Fibroblast of lung (primary cell): Measurements from ENCODE around the gene PLEKHN1. TPM values are rescaled to one million over a fixed set of nuclear protein-coding genes. Genes with fewer than 3 reads are reported as not detected.
A peak's percentile ranks its signal among the peaks of the same experiment; 100 is the strongest.

Experiments used
- DNase-seq, 2 donors: peaks; one replicate each; pipeline versions ENCODE4 v3.0.0 to v3.0.0-alpha.2; 2010; ENCODE audit warnings: low read depth in 2 of 2
- H2AFZ ChIP-seq: 2 replicates; pipeline ENCODE4 v1.5.1; 2012; ENCODE audit warnings: low read length, control low read depth, inconsistent platforms
- H3K27ac ChIP-seq: 2 replicates; pipeline ENCODE4 v1.5.1; 2011; ENCODE audit warnings: low read length, control low read depth; ENCODE audit not compliant: insufficient read depth
- H3K27me3 ChIP-seq: 2 replicates; pipeline ENCODE4 v1.5.1; 2011; ENCODE audit warnings: mild to moderate bottlenecking, low read length; ENCODE audit not compliant: control insufficient read depth, insufficient read depth
- H3K36me3 ChIP-seq: 2 replicates; pipeline ENCODE4 v1.5.1; 2011; ENCODE audit warnings: low read length; ENCODE audit not compliant: control insufficient read depth, insufficient read depth
- H3K4me1 ChIP-seq: 2 replicates; pipeline ENCODE4 v1.5.1; 2011; ENCODE audit warnings: low read length; ENCODE audit not compliant: control insufficient read depth, insufficient read depth; ENCODE audit errors: extremely low read depth
- H3K4me2 ChIP-seq: 2 replicates; pipeline ENCODE4 v1.5.1; 2011; ENCODE audit warnings: low read length, control low read depth; ENCODE audit not compliant: insufficient read depth; ENCODE audit errors: extremely low read depth
- H3K4me3 ChIP-seq, 4 experiments: fragments of 200-600 bp in 1 of 4; sonication (generic) in 1 of 4; replicated peaks in 1 of 4; 2 replicates each; pipeline ENCODE4 v1.5.1; 2011 to 2016; ENCODE audit warnings: low read length in 4 of 4, low read depth in 3 of 4, mild to moderate bottlenecking in 3 of 4, control low read depth in 2 of 4, inconsistent platforms in 1 of 4, mixed read lengths in 1 of 4; ENCODE audit not compliant: insufficient read depth in 1 of 4; ENCODE audit errors: control extremely low read depth in 1 of 4
- H3K79me2 ChIP-seq: 2 replicates; pipeline ENCODE4 v1.5.1; 2012; ENCODE audit warnings: mild to moderate bottlenecking, low read length, inconsistent platforms; ENCODE audit not compliant: control insufficient read depth, insufficient read depth
- H3K9ac ChIP-seq: 2 replicates; pipeline ENCODE4 v1.5.1; 2011; ENCODE audit warnings: mild to moderate bottlenecking, low read length, control low read depth; ENCODE audit not compliant: insufficient read depth
- H3K9me3 ChIP-seq: 2 replicates; pipeline ENCODE4 v1.5.1; 2012; ENCODE audit warnings: low read depth, low read length; ENCODE audit not compliant: control insufficient read depth, insufficient read depth
- H4K20me1 ChIP-seq: 2 replicates; pipeline ENCODE4 v1.5.1; 2011; ENCODE audit warnings: low read length; ENCODE audit not compliant: control insufficient read depth, insufficient read depth; ENCODE audit errors: extremely low read depth
- EZH2 ChIP-seq: IDR thresholded peaks from 2 replicates; pipeline ENCODE4 v1.5.1; 2012; ENCODE audit warnings: low read length, control low read depth, mild to moderate bottlenecking; ENCODE audit errors: missing control alignments
- polyA plus RNA-seq, 2 donors: library from polyadenylated mRNA; depleted of rRNA in 1 of 2; stranded (reverse) in 1 of 2; unstranded in 1 of 2; fragments of >200 nt; gene quantifications; 2 replicates each; pipeline ENCODE4 v1.2.1, GENCODE V29; 2011 to 2012; ENCODE audit warnings: missing spikeins in 1 of 2
- total RNA-seq: library from RNA; depleted of rRNA; stranded (reverse); fragments of >200 nt; gene quantifications from 2 replicates; pipeline ENCODE4 v1.2.1, GENCODE V29; 2014
- TF ChIP-seq, protein P1 (sequence below), 2 donors: IDR thresholded peaks in 1 of 2; conservative IDR thresholded peaks in 1 of 2; 1 replicate in 1 of 2; 2 replicates in 1 of 2; pipeline ENCODE4 v1.5.1; 2011 to 2012; ENCODE audit warnings: low read length in 2 of 2, control low read depth in 1 of 2, inconsistent platforms in 1 of 2, low read depth in 1 of 2, mild to moderate bottlenecking in 1 of 2

The PLEKHN1 gene
- total and polyA plus RNA-seq, 2 donors (not counting 1 experiment from before 2014, with no cell fraction given): 0.17 to 0.41 TPM

GRCh38 chr1:960363-961131 is 5.7 kb upstream of the PLEKHN1 start, which contains the start of gene KLHL17:
KLHL17 (plus strand) TSS chr1:960584; CDS start chr1:960694, 110 bp downstream.
- Histone ChIP-seq H4K20me1 (no peaks in the 10 kb centered on the region), H3K4me2 (peak within 1 kb of the TSS; percentile 80), H3K9ac (peak within 1 kb of the TSS; percentile 53), H3K9me3 (no peaks in the 10 kb centered on the region), H3K27me3 (no peaks in the 10 kb centered on the region), H2AFZ (peak within 1 kb of the TSS; percentile 7), H3K4me1 (peaks cover 7% of the 10 kb centered on the region), H3K4me3 (peak within 1 kb of the TSS; percentile 33 to 67 (median 46)), H3K79me2 (peaks cover 21% of the 10 kb centered on the region), H3K36me3 (peaks cover 13% of the 10 kb centered on the region), H3K27ac (peak within 1 kb of the TSS; percentile 14)
- TF ChIP-seq EZH2: no peak
- TF ChIP-seq, protein P1, sequence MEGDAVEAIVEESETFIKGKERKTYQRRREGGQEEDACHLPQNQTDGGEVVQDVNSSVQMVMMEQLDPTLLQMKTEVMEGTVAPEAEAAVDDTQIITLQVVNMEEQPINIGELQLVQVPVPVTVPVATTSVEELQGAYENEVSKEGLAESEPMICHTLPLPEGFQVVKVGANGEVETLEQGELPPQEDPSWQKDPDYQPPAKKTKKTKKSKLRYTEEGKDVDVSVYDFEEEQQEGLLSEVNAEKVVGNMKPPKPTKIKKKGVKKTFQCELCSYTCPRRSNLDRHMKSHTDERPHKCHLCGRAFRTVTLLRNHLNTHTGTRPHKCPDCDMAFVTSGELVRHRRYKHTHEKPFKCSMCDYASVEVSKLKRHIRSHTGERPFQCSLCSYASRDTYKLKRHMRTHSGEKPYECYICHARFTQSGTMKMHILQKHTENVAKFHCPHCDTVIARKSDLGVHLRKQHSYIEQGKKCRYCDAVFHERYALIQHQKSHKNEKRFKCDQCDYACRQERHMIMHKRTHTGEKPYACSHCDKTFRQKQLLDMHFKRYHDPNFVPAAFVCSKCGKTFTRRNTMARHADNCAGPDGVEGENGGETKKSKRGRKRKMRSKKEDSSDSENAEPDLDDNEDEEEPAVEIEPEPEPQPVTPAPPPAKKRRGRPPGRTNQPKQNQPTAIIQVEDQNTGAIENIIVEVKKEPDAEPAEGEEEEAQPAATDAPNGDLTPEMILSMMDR (conservative IDR thresholded peaks at IDR 0.05 in 1 of 2, IDR thresholded peaks at IDR 0.05 in 1 of 2; ENCODE audit: low read depth in 1 of 2, low read length in 2 of 2): no peak
- peak; percentile 58 to 62 for DNase-seq

- peaks cover 13% of the 10 kb centered on the region for H3K36me3 ChIP-seq
- peaks cover 21% of the 10 kb centered on the region for H3K79me2 ChIP-seq
- H3K9ac ChIP-seq: peak overlapping the region; percentile 53
- H3K4me3 ChIP-seq: peak overlapping the region in 3 of 4 experiments; percentile 38 to 67 (median 55)
- no peak for TF ChIP-seq EZH2
- peak overlapping the region; percentile 80 for H3K4me2 ChIP-seq
- DNase-seq: no peak
- no peak overlapping the region for H3K27ac ChIP-seq
- H4K20me1 ChIP-seq: no peaks in the 10 kb centered on the region
- no peaks in the 10 kb centered on the region for H3K27me3 ChIP-seq
- peaks cover 12% of the 10 kb centered on the region for H3K4me1 ChIP-seq
- H2AFZ ChIP-seq: no peak overlapping the region
- no peaks in the 10 kb centered on the region for H3K9me3 ChIP-seq
These were observed 5.1 kb upstream of the PLEKHN1 start for GRCh38 chr1:961132-961669.

DNA sequence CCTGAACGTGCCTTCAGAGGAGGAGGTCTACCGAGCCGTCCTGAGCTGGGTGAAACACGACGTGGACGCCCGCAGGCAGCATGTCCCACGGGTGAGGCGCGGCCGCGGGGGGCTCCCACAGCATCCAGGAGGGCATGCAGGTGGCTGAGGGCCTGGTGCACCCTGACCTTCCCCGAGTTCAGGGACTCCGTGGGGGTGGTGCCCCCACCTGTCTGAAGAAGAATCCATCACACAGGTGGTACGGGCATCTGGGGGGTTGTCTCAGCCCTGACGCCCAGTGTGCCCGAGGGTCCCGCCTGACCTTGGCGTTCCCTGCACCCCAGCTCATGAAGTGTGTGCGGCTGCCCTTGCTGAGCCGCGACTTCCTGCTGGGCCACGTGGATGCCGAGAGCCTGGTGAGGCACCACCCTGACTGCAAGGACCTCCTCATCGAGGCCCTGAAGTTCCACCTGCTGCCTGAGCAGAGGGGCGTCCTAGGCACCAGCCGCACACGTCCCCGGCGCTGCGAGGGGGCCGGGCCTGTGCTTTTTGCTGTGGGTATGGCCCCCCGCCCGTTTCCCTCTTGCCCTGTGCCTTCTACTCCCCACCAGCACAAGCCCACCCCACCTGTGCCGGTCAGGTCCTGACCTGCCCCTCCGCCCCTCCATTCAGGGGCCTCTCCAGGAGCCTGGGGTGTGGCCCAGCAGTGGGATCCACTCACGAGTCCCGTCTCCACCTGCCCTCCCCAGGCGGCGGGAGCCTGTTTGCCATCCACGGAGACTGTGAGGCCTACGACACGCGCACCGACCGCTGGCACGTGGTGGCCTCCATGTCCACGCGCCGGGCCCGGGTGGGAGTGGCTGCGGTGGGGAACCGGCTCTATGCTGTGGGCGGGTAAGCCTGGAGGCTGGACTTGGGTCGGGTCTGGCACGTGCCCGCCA is 3.6 kb upstream of the PLEKHN1 start:
- Histone ChIP-seq H3K9me3 (no peaks in the 10 kb centered on the region), H3K79me2 (peaks cover 14% of the 10 kb centered on the region), H3K4me2 (no peak overlapping the region), H3K27me3 (no peaks in the 10 kb centered on the region), H2AFZ (no peak overlapping the region), H3K4me3 (no peak overlapping the region), H4K20me1 (no peaks in the 10 kb centered on the region), H3K9ac (no peak overlapping the region), H3K36me3 (peaks cover 10% of the 10 kb centered on the region), H3K27ac (no peak overlapping the region), H3K4me1 (peaks cover 10% of the 10 kb centered on the region)
- TF ChIP-seq, protein P1 (conservative IDR thresholded peaks at IDR 0.05 in 1 of 2, IDR thresholded peaks at IDR 0.05 in 1 of 2; ENCODE audit: low read depth in 1 of 2, low read length in 2 of 2): no peak
- TF ChIP-seq EZH2: no peak
- no peak for DNase-seq
